ENCODE data around the gene LIPA.

DNA sequence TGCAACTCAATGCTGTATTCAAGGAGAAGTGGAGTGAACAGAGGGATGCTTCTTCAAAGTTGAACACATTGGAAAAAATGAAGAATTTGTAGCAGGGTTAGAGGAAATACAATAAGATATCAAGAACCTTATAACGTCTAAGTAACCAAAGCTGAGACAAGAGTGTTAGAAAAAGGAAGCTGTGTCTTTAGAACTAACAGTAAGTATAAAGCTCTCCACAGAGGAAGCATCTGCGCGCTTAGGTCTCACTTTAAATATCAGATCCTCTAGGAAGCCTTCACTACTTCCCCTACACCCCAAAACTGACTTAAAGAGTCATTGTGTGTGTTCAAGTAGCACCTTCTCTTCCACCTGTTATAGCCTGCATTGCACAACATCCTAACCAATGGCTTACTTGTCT, 87.5 kb downstream of the LIPA start:
- TF ChIP-seq POLR2A (conservative IDR thresholded peaks at IDR 0.05) (no peak), ZZZ3 (IDR thresholded peaks at IDR 0.05) (no peak)
- TF ChIP-seq, protein P1, sequence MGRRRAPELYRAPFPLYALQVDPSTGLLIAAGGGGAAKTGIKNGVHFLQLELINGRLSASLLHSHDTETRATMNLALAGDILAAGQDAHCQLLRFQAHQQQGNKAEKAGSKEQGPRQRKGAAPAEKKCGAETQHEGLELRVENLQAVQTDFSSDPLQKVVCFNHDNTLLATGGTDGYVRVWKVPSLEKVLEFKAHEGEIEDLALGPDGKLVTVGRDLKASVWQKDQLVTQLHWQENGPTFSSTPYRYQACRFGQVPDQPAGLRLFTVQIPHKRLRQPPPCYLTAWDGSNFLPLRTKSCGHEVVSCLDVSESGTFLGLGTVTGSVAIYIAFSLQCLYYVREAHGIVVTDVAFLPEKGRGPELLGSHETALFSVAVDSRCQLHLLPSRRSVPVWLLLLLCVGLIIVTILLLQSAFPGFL (CRISPR knock-in tag; IDR thresholded peaks at IDR 0.05): no peak
- TF ChIP-seq, protein P2, sequence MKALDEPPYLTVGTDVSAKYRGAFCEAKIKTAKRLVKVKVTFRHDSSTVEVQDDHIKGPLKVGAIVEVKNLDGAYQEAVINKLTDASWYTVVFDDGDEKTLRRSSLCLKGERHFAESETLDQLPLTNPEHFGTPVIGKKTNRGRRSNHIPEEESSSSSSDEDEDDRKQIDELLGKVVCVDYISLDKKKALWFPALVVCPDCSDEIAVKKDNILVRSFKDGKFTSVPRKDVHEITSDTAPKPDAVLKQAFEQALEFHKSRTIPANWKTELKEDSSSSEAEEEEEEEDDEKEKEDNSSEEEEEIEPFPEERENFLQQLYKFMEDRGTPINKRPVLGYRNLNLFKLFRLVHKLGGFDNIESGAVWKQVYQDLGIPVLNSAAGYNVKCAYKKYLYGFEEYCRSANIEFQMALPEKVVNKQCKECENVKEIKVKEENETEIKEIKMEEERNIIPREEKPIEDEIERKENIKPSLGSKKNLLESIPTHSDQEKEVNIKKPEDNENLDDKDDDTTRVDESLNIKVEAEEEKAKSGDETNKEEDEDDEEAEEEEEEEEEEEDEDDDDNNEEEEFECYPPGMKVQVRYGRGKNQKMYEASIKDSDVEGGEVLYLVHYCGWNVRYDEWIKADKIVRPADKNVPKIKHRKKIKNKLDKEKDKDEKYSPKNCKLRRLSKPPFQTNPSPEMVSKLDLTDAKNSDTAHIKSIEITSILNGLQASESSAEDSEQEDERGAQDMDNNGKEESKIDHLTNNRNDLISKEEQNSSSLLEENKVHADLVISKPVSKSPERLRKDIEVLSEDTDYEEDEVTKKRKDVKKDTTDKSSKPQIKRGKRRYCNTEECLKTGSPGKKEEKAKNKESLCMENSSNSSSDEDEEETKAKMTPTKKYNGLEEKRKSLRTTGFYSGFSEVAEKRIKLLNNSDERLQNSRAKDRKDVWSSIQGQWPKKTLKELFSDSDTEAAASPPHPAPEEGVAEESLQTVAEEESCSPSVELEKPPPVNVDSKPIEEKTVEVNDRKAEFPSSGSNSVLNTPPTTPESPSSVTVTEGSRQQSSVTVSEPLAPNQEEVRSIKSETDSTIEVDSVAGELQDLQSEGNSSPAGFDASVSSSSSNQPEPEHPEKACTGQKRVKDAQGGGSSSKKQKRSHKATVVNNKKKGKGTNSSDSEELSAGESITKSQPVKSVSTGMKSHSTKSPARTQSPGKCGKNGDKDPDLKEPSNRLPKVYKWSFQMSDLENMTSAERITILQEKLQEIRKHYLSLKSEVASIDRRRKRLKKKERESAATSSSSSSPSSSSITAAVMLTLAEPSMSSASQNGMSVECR (CRISPR knock-in tag; IDR thresholded peaks at IDR 0.05): no peak

Data from K562 (cell line).